Myocyte (in vitro differentiated cells): ENCODE results near the gene B3GAT1. TPM values are rescaled to one million over a fixed set of nuclear protein-coding genes. Genes with fewer than 3 reads are reported as not detected.
"Not testable (repeated sequence)": the region's sequence is repeated elsewhere in the genome, so short reads cannot be mapped to it uniquely, and the experiment has no call there.

Source experiments
- DNase-seq: peaks from one replicate; pipeline ENCODE4 v3.0.0-alpha.2; 2012; ENCODE audit warnings: low read depth
- total RNA-seq: library from RNA; depleted of rRNA; stranded (reverse); fragments of >200 nt; gene quantifications from 2 replicates; pipeline ENCODE4 v1.2.3, GENCODE V29; 2014

Gene B3GAT1
- total RNA-seq, 1 donor from 2014 or later, result not detected

DNA sequence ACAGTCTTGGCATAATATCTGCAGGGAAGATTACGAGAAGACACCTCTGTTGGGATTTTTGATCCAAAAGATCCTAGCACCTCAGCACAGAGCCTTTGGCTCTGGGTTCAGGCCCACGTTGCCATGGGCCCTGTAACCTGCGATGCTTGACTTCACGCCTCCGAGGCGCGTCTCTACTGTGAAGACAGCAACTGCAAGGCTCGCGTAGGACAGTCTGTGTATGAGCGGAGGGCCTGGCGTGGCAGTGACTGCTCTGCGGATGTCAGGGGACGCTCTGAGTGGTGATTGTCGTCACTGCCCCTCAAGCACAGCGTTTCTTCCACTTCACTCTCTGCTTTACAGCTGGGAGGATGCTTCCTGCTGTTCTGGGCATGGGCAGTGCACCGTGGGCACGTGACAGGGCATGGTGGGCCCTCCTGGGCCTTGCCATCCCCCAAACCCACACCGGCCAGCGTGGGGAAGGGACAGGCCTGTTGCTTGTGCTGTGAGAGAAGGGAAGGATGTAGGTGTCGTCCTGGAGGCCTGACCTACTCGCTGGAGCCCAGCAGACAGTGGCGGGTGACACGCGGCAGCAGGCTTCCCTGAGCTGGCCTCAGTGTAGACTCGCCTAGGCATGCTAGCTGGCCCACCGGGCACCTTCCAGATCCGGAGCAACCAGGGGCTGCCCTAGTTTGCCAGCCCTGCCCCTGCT lies 53.7 kb downstream of the B3GAT1 start:
- no peak for DNase-seq

GRCh38 chr11:134357545-134357839 lies 54.5 kb downstream of the B3GAT1 start:
- DNase-seq, result no peak

- no peak for DNase-seq
Observed at GRCh38 chr11:134356656-134357544, 55.1 kb downstream of the B3GAT1 start.

GRCh38 chr11:134355656-134356055 lies 56.4 kb downstream of the B3GAT1 start:
- DNase-seq, result no peak

GRCh38 chr11:134355136-134355535 lies 56.9 kb downstream of the B3GAT1 start:
- DNase-seq, result no peak

GRCh38 chr11:134352111-134352510 lies 59.9 kb downstream of the B3GAT1 start:
- no peak for DNase-seq

GRCh38 chr11:134350381-134350780 lies 61.7 kb downstream of the B3GAT1 start:
- DNase-seq, result no peak

DNA sequence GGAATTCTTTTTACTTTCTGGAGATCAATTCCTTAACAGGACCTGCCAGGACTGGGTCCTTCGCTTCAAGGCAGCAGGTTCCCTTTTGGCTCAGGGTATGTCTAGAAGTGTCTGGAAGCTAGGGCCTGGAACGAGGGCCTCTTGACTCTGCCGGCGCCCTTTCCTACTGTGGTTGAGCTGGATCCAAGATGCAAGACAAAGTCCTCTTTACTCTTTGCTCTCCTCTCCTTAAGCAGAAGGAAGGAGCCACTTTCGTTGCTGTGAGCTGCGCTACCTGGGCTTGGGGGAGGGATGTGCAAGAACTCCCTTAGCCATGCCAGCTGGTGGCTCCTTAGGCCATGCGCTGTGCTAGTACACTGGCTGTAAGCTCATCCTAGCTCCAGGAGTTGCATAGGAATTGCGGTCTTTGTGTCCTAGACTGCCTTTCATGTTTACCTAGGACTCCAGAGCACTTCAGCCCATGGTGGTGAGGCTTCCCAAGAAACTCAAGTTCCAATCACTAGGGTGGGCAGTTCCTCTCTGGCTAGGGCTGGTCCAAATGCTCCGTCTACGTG lies 62.2 kb downstream of the B3GAT1 start:
- no peak for DNase-seq

DNA sequence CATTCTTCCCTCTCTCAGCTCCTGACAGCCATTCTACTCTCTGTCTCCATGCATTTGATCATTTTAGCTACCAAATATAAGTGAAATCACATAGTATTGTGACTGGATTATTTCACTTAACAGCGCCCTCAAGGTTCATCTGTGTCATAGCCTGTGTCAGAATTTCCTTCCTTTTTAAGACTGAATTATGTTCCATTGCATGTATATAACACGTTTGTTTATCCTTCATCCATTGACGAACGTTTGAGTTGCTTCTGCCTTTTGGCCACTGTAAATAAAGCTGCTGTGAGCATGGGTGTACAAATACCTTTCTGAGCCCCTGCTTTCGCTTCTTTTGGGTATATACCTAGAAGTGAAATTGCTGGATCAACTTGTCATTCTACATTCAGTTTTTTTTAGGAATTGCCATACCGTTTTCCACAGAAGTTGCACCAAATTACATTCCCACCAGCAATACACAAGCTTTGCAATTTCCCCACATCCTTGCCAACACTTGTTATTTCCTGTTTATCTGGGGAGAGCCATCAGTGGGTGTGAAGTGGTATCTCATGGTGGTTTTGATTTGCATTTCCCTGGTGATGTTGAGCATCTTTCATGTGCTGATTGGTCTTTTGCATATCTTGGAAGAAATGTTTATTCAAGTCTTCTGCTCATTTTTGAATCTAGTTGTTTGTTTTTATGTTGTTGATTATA lies 62.8 kb downstream of the B3GAT1 start:
- no peak for DNase-seq

DNA sequence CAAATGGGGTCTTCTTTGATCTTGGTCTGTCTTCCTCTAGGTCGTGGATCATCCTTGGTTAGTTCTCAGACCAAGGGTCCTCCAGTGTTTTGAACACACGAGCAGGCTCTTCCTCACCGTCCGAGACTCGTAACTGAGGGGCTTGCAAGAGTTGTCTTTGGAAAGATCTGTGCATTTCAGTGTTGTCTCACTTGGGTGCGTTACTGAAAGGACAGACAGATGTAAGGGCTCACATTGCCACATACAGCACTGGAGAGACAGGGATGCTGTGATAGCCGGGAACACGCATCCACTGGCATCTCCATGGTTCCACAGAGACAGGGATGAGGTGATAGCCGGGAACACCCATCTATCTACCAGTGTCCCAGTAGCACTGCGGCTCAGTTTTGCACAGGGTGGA lies 64.6 kb downstream of the B3GAT1 start:
- DNase-seq, result no peak

GRCh38 chr11:134346976-134347350 lies 65.1 kb downstream of the B3GAT1 start:
- no peak for DNase-seq

DNA sequence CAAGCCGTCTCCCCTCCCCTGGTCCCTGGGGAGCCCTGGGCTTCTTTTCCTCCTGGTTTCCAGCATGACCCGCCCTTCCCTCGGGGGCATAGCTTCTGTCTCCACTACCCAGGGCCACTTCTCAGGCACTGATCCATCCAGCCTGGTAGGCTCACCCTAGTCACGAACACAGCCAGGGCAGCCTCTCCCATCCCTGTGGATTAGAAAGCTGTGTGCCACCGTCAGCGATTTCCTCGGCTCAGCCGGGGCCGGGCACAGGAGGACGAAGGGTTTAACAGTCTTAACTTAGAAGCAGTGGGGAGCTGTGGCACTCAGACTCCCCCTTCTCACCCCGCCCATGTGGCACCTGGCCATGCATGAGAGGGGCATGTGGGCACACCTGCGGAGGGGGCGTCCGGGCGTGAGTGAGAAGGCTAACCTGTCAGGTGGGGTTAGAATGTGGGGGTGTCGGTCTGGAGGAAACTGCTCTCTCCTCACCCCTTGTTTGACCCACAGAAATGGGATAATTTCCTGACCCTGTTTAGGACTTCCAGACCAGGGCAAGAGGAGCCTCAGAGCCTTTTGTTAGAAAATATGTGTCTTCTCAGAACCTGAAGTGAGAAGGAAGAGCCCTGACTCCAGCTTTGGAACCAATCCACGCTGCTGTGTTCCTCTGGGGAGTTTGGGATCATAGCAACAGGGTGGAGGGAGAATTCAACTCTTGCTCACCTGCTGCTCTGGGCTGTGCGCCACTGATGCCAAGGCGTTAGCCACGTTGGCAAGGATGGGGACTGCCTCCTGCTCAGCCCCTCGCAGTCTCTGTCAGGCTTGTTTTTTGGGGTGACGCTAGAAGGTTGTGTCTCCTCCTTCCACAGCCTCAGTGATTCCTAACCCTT lies 65.7 kb downstream of the B3GAT1 start:
- DNase-seq, result no peak

DNA sequence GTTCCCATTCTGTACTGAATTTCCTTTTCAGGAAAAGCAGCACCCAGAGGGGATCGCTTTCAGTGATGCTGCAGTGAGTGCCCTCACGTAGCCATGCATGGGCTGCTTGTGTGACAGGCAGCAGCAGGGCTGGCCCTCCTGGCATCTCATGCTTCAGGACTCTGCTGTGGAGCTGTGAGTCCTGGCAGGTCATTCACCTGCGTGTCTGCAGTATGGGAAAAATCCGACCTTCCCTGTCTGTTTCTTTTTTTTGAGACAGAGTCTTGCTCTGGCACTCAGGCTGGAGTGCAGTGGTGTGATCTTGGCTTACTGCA lies 66.8 kb downstream of the B3GAT1 start:
- DNase-seq, result no peak

DNA sequence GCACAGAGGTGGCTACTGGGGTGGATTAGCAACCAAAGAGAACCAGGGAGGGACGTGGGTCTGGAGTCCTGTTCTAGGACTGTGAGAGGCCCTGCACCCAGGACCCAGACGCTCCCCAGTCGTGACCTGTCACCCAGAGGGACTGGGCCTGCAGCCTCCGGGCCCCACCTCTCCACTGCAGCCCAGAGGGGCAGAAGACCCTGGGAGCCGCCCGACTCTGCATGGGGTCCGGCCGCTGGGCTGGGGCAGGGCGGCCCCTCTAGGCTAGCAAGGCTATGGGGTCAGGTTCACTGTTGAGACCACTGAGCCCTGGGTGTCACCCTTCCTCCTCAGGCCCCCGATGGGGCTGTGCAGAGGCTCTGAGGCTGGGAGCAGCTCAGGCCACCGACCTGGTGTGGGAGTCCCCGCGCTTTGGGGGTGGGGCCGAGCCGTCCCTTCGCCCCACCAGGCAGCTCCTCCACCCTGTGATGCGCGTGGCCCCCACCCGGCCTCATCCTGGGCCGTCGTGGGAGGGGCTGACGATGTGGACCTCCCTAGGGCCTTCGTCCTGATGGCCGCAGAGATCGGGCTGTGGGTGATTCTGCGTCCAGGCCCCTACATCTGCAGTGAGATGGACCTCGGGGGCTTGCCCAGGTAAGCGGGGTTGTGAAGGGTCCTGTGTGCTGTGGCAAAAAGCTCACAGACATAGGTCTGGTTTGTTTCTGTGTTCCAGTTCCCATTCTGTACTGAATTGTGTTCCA lies 67.4 kb downstream of the B3GAT1 start:
- not testable (repeated sequence) for DNase-seq

GRCh38 chr11:134343646-134344045 lies 68.4 kb downstream of the B3GAT1 start:
- DNase-seq, result peak; percentile 1

DNA sequence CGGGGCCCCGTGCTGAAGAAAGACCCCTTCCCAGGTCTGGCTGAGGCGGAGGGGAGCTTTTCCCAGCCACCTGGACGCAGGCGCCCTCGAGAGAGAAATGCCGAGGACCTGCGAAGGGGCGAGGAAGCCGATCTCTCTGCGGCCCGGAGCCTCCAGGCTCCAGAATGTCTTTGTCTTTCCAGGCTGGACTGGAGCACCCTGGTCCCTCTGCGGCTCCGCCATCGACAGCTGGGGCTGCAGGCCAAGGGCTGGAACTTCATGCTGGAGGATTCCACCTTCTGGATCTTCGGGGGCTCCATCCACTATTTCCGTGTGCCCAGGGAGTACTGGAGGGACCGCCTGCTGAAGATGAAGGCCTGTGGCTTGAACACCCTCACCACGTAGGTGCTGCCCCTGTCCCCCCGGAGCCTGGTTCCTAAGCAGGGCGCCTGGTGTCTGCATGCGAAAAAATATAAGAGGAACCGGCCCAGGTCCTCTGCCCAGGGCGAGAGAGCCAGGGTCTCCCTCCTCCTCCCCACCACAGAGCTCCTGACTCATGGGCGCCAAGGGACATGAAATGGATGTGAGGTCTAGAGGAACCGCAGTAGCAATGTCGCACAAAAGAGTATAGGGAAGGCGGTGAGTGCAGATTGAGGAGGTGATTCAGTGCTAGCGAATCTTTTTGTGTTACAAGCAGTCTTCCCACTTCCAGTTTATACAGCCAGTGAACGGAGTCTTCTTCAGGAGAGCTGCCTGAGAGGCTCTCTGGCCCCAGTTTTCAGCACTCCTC lies 69.3 kb downstream of the B3GAT1 start:
- no peak for DNase-seq

DNA sequence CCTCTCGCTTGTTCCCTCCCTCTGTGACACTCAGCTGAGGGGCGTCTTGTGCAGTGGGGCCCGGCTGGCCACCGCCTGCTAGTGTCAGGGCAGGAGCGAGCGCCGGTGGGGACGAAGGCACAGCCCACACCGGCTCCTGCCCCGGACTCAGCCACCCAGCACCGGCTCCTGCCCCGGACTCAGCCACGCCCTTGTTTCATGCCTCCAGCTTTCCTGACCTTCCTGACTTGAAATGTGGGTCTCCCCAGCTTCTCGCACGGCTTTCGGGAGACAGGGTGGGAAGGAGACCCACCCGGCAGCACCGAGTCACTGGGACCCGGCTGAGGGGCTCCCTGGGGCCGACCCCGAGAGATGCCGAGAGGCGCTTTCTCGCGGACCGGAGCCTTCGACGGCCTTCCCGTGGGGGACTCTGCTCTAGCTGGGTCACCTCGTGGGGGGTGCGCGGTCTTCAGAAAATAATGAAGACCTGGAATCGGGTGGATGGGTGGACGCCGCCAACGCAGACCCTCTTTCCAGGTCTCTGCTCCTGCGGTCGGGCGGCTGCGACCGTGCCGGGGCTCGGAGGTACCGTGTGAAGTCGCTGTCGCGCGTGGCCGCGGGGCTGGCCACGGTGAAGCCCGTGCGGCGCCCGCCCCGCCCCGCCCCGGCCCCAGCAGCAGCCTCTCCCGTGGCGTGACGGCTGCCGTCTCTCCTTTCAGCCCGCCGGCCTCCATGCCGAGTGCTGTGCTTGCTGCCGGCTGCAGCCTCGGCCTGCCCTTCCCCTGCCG lies 70.1 kb downstream of the B3GAT1 start:
- no peak for DNase-seq

DNA sequence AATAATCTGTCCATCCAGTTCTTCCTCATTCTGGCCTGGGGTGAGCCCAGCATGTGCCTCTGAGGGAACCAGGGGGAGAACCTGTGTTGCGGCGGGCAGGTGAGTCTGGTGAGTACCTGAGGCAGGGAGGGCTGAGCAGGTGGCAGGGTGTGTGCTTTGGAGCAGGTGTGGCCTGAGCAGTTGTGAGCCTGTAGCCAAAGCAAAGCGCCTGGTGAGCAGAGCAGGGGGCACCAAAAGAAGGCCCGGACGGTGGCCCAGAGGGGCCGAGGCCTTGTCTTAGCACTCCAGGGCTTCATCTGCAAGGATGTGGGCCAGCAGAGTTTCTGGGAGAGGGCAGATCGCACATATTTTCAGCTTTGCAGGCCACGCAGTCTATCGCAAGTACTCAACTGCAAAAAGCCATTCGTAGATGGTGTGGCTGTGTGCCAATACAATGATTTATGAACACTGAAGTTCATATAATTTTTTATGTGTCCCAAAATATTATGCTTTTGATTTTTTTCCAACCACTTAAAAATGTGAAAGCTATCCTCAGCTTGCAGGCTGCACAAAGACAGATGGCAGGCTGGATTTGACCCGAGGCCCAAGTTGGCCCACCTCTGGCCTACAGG lies 71.6 kb downstream of the B3GAT1 start:
- DNase-seq, result no peak
